Esophagus squamous epithelium (tissue), 5 donors: ENCODE data around the gene DCUN1D4. TPM values are rescaled to one million over a fixed set of nuclear protein-coding genes. Genes with fewer than 3 reads are reported as not detected.

Experiments used
- DNase-seq: peaks from one replicate; lab custom pipeline; 2025; lab: John Stamatoyannopoulos, UW
- H3K27ac ChIP-seq, 4 donors: fragments of 200-600 bp; sonication (generic); one replicate each; pipeline ENCODE4 v1.5.1; 2016 to 2019; ENCODE audit warnings: mild to moderate bottlenecking in 1 of 4
- H3K27me3 ChIP-seq, 4 donors: fragments of 200-600 bp; sonication (generic); 1 replicate in 3 of 4; 2 replicates in 1 of 4; pipeline versions ENCODE4 v1.5.1 to v1.6.0; 2017 to 2021; ENCODE audit warnings: antibody characterized with exemption in 1 of 4
- H3K36me3 ChIP-seq, 3 donors: fragments of 200-600 bp; sonication (generic); one replicate each; pipeline ENCODE4 v1.5.1; 2016 to 2019
- H3K4me1 ChIP-seq, 3 donors: fragments of 200-600 bp; sonication (generic); one replicate each; pipeline ENCODE4 v1.5.1; 2017 to 2019
- H3K4me3 ChIP-seq, 4 donors: fragments of 200-600 bp; sonication (generic); 1 replicate in 3 of 4; 2 replicates in 1 of 4; pipeline ENCODE4 v1.5.1; 2016 to 2019; ENCODE audit warnings: mild to moderate bottlenecking in 2 of 4, moderate library complexity in 1 of 4
- H3K9me3 ChIP-seq, 3 donors: fragments of 200-600 bp; sonication (generic); one replicate each; pipeline ENCODE4 v1.5.1; 2016 to 2019
- POLR2A ChIP-seq, 4 donors: fragments of 450-650 bp; IDR thresholded peaks; one replicate each; pipeline ENCODE4 v1.6.1; 2017; ENCODE audit warnings: antibody characterized with exemption in 4 of 4, mild to moderate bottlenecking in 4 of 4, moderate library complexity in 3 of 4
- WGBS, 2 donors: methylation state at CpG; one replicate each; pipeline ENCODE4 v1.1.5; 2018; 5-methylcytosine and 5-hydroxymethylcytosine counted together
- intact Hi-C: fragments of 100-400 bp; cut with DNase I; formaldehyde crosslinking; loops from one replicate; pipeline ENCODE4 v1.15.0; 2022
- total RNA-seq, 4 donors: library from RNA; depleted of rRNA; stranded (reverse); fragments of >200 nt; gene quantifications; one replicate each; pipeline ENCODE4 v1.1.0, GENCODE V29; 2016
- TF ChIP-seq, protein P1 (sequence below), 6 experiments: fragments of 450-650 bp in 4 of 6; fragments of 200-600 bp in 2 of 6; sonication (generic) in 2 of 6; IDR thresholded peaks; one replicate each; pipeline ENCODE4 v1.5.1; 2016 to 2019; ENCODE audit warnings: antibody characterized with exemption in 6 of 6, mild to moderate bottlenecking in 4 of 6, moderate library complexity in 4 of 6
- donor health status: DM: yes; HTN: yes; CAD: no.

DCUN1D4 gene
- total RNA-seq, 4 donors from 2014 or later: 13.0 to 33.0 (median 16.7) TPM

DNA sequence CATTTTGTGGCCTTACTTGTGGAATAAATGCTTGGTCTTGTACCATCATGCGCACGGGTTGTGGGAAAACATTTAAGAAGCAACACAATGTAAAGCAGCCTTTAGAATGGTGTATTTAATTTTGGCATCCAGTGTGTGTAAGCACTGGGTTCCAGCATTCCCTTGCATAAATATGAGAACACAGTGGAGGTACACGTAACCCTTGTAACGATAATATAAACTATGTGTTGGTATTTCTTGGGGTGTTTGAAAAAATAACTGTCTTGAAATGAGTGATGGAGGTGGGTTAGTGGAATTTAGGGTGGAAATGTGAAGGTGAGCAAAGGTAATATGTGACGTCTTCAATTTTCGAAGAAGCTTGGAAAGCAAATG, 2.1 kb downstream of the DCUN1D4 start:
- WGBS, 2 donors: 53 to 57% methylated on average over 5 to 6 of the region's 6 CpGs
- H3K4me3 ChIP-seq: peak overlapping the region; percentile 74 to 99 (median 94)
- TF ChIP-seq POLR2A (IDR thresholded peaks at IDR 0.05): no peak
- TF ChIP-seq, protein P1, sequence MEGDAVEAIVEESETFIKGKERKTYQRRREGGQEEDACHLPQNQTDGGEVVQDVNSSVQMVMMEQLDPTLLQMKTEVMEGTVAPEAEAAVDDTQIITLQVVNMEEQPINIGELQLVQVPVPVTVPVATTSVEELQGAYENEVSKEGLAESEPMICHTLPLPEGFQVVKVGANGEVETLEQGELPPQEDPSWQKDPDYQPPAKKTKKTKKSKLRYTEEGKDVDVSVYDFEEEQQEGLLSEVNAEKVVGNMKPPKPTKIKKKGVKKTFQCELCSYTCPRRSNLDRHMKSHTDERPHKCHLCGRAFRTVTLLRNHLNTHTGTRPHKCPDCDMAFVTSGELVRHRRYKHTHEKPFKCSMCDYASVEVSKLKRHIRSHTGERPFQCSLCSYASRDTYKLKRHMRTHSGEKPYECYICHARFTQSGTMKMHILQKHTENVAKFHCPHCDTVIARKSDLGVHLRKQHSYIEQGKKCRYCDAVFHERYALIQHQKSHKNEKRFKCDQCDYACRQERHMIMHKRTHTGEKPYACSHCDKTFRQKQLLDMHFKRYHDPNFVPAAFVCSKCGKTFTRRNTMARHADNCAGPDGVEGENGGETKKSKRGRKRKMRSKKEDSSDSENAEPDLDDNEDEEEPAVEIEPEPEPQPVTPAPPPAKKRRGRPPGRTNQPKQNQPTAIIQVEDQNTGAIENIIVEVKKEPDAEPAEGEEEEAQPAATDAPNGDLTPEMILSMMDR (IDR thresholded peaks at IDR 0.05): no peak
- H3K27me3 ChIP-seq: no peaks in the 10 kb centered on the region
- peak overlapping the region in 3 of 4 donors; percentile 95 to 98 (median 97) for H3K27ac ChIP-seq
- no peaks in the 10 kb centered on the region for H3K9me3 ChIP-seq
- peaks cover 0 to 10% (median 0%) of the 10 kb centered on the region in 3 donors for H3K36me3 ChIP-seq
- DNase-seq: no peak
- H3K4me1 ChIP-seq: peaks cover 0 to 23% (median 4%) of the 10 kb centered on the region in 3 donors
- intact Hi-C loops: no loop called here

DNA sequence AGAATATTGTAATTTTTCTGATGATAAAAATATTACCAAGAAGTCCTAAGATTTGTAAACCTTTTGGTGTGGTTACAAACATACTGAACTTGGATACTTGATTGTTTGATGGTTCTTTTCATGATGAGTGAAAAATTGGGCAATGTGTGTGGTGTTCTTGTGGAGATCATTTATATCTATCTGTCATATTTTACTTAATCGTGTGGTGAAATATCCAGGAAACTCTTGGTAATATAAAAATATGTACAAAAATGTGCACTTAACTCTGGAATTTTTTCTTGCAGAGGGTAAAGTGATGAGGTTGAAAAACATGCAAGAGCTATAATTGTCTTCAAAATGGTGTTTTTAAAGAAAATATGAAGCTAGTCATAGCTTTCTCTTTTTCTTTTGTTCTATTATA, 2.8 kb downstream of the DCUN1D4 start:
- Histone ChIP-seq H3K27me3 (no peaks in the 10 kb centered on the region), H3K36me3 (peaks cover 0 to 10% (median 0%) of the 10 kb centered on the region in 3 donors), H3K4me3 (no peak overlapping the region), H3K27ac (no peak overlapping the region), H3K4me1 (peaks cover 0 to 26% (median 6%) of the 10 kb centered on the region in 3 donors), H3K9me3 (no peaks in the 10 kb centered on the region)
- 60 to 62% methylated on average over 1 of the region's 1 CpG for WGBS, 2 donors
- DNase-seq: no peak
- intact Hi-C loops: no loop called here
- TF ChIP-seq, protein P1 (IDR thresholded peaks at IDR 0.05): no peak
- TF ChIP-seq POLR2A (IDR thresholded peaks at IDR 0.05): no peak

DNA sequence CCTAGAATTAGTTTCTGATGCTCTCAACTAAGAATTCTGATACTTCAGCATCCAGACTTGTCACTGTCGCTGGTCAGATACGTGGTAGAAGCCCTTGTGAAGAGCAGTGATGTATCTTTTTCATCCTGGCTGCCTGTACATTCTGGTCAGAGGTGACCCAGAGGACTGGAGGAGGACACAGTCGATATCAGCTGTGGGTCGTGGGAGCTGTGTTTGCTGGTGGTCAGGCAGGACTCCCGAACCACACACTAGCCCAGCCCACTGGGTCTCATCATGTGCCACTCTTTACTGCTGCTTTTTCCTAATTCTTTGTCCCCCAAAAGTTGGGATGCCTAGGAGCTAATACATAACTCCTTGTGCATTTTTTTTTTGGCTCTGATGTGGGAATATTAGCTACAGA, 6.5 kb downstream of the DCUN1D4 start:
- H3K9me3 ChIP-seq: no peaks in the 10 kb centered on the region
- peaks cover 0 to 10% (median 0%) of the 10 kb centered on the region in 3 donors for H3K36me3 ChIP-seq
- DNase-seq: no peak
- H3K27me3 ChIP-seq: no peaks in the 10 kb centered on the region
- intact Hi-C loops: no loop called here
- no peak for TF ChIP-seq POLR2A (IDR thresholded peaks at IDR 0.05)
- TF ChIP-seq, protein P1 (IDR thresholded peaks at IDR 0.05): no peak
- WGBS, 2 donors: 71 to 85% methylated on average over 5 of the region's 5 CpGs
- no peak overlapping the region for H3K27ac ChIP-seq
- H3K4me1 ChIP-seq: peaks cover 13 to 46% (median 14%) of the 10 kb centered on the region in 3 donors
- H3K4me3 ChIP-seq: no peak overlapping the region

DNA sequence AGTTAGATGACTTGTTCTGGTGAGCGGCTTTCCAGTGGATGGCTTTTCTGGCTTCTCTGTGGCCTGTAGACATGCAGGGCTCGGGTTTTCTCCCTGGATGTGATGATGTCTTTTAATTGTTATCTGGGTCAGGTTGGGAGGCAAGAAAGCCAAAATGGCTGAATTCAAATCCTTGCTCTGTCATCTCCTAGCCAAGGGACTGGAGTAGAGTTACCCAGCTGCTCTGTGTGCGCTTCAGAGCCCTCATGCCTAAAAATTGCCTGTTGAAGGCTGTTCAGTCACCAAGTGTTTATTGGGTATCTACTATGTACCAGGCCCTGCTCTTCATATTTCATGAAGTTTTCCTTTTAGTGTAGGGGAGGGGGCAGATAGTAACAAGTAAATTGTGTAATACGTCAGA, 7.3 kb downstream of the DCUN1D4 start:
- Histone ChIP-seq H3K27me3 (no peaks in the 10 kb centered on the region), H3K9me3 (no peaks in the 10 kb centered on the region), H3K4me1 (peaks cover 9 to 39% (median 14%) of the 10 kb centered on the region in 3 donors), H3K36me3 (peaks cover 0 to 10% (median 0%) of the 10 kb centered on the region in 3 donors), H3K27ac (peak overlapping the region in 1 of 4 donors; percentile 0), H3K4me3 (no peak overlapping the region)
- DNase-seq: no peak
- TF ChIP-seq, protein P1 (IDR thresholded peaks at IDR 0.05): no peak
- no peak for TF ChIP-seq POLR2A (IDR thresholded peaks at IDR 0.05)
- intact Hi-C loops: no loop called here
- 87 to 90% methylated on average over 4 of the region's 4 CpGs for WGBS, 2 donors

DNA sequence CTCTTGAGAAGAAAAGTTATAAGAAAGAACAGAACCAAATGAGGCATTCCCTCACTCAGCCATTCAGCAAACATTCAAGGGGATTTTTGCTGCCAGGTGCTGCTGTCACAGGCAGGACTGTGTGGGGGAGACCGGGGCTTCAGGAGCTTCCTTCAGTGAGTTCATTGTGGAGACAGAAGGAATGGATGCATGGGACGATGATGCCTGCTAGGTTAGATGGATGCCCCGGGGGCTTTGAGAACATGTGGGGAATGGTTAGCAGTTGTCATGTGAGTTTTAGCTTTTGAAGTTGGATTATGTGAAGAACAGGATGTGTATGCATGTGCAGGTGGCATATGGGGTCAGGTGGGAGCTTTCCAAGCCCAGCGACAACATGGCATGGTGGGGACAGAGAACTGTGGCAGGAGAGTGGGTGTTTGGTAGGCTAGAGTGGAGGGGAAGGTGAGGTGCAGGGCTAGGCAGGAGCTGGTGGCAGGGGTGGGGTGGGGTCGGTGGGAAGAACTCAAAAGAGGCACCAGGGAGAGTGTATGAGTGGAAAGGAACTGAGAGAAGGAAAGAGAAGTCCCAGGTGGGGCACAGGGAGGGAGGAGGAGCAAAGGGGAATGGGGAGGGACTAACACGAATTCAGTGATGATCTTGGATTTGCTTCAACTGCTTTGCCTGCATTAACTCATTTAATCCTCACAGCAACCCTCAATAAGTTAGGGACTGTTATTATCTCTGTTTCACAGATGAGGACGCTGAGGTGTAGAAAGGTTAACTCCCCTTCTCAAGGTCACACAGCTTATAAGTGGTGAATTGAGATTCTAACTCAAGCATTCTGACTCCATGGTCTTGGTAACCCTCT, 8.4 kb downstream of the DCUN1D4 start:
- H3K9me3 ChIP-seq: no peaks in the 10 kb centered on the region
- H3K27me3 ChIP-seq: no peaks in the 10 kb centered on the region
- H3K4me3 ChIP-seq: no peak overlapping the region
- no peak for DNase-seq
- peaks cover 0 to 10% (median 0%) of the 10 kb centered on the region in 3 donors for H3K36me3 ChIP-seq
- H3K27ac ChIP-seq: no peak overlapping the region
- peaks cover 9 to 30% (median 14%) of the 10 kb centered on the region in 3 donors for H3K4me1 ChIP-seq
- intact Hi-C loops: no loop called here
- 57 to 64% methylated on average over 7 of the region's 7 CpGs for WGBS, 2 donors
- TF ChIP-seq, protein P1 (IDR thresholded peaks at IDR 0.05): no peak
- no peak for TF ChIP-seq POLR2A (IDR thresholded peaks at IDR 0.05)
